Right lobe of liver (tissue), 4 donors: ENCODE measurements around the gene CLDN22.

Source experiments
- POLR2A ChIP-seq: fragments of 450-650 bp; IDR thresholded peaks from one replicate; pipeline ENCODE4 v1.6.1; 2017; ENCODE audit warnings: antibody characterized with exemption, mild to moderate bottlenecking
- TF ChIP-seq, protein P1 (sequence below), 4 donors: fragments of 200-600 bp in 3 of 4; fragments of 450-650 bp in 1 of 4; IDR thresholded peaks; one replicate each; pipeline versions ENCODE4 v1.5.1 to v1.8.0; 2016 to 2022; ENCODE audit warnings: antibody characterized with exemption in 4 of 4, mild to moderate bottlenecking in 2 of 4
- donor health status: DM: no; HTN: no; CAD: no.
- donor health status: DM: no; HTN: no; CAD: no.
- donor health status: DM: no; HTN: yes; CAD: no.

DNA sequence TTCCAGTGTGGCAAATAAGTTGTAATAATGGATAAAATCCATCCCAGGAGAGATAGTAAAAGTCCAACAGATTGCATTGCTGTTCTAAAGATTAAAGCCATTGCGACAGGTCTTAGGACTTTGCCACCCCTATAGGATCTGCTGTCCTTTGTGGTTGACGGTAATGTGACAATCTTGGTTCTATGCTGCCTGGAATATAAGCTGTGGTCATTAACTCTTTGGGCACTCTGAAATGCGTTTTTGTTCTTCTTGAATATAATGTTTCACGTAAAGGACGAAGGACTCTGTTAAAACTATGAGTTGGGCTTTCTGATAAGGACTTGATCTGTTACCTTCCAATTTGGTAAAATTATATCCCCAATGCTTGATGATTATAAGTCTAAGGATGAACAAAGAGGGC is 2.2 kb upstream of the CLDN22 start, which contains the start of gene CLDN24:
- TF ChIP-seq, protein P1, sequence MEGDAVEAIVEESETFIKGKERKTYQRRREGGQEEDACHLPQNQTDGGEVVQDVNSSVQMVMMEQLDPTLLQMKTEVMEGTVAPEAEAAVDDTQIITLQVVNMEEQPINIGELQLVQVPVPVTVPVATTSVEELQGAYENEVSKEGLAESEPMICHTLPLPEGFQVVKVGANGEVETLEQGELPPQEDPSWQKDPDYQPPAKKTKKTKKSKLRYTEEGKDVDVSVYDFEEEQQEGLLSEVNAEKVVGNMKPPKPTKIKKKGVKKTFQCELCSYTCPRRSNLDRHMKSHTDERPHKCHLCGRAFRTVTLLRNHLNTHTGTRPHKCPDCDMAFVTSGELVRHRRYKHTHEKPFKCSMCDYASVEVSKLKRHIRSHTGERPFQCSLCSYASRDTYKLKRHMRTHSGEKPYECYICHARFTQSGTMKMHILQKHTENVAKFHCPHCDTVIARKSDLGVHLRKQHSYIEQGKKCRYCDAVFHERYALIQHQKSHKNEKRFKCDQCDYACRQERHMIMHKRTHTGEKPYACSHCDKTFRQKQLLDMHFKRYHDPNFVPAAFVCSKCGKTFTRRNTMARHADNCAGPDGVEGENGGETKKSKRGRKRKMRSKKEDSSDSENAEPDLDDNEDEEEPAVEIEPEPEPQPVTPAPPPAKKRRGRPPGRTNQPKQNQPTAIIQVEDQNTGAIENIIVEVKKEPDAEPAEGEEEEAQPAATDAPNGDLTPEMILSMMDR (IDR thresholded peaks at IDR 0.05): no peak
- TF ChIP-seq POLR2A: no peak
